Gastrocnemius medialis (tissue), 4 donors: Measurements from ENCODE around the gene NLRP6. TPM values are rescaled to one million over a fixed set of nuclear protein-coding genes. Genes with fewer than 3 reads are reported as not detected.

Experiments
- ATAC-seq, 2 donors: fragments of 150-250 bp; one replicate each; pipeline ENCODE4 v1.9.1; 2016
- DNase-seq, 2 donors: peaks; one replicate each; pipeline ENCODE4 v3.0.0-alpha.2; 2019
- H3K27ac ChIP-seq, 4 donors: fragments of 200-600 bp; sonication (generic); 1 replicate in 1 of 4; 2 replicates in 3 of 4; pipeline ENCODE4 v1.5.1; 2016 to 2018; ENCODE audit warnings: mild to moderate bottlenecking in 2 of 4, moderate library complexity in 1 of 4
- H3K27me3 ChIP-seq, 3 donors: fragments of 200-600 bp; sonication (generic) in 2 of 3; 1 replicate in 1 of 3; 2 replicates in 2 of 3; pipeline versions ENCODE4 v1.5.1 to v1.6.0; 2016 to 2019; ENCODE audit warnings: mild to moderate bottlenecking in 1 of 3, moderate library complexity in 1 of 3
- H3K36me3 ChIP-seq, 2 donors: fragments of 200-600 bp; sonication (generic) in 1 of 2; one replicate each; pipeline ENCODE4 v1.5.1; 2017 to 2018
- H3K4me1 ChIP-seq, 2 donors: fragments of 200-600 bp; sonication (generic) in 1 of 2; one replicate each; pipeline ENCODE4 v1.5.1; 2016 to 2017; ENCODE audit warnings: mild to moderate bottlenecking in 2 of 2
- H3K4me3 ChIP-seq, 4 donors: fragments of 200-600 bp; sonication (generic) in 3 of 4; 1 replicate in 1 of 4; 2 replicates in 3 of 4; pipeline ENCODE4 v1.5.1; 2016 to 2019; ENCODE audit warnings: mild to moderate bottlenecking in 2 of 4
- H3K9me3 ChIP-seq, 3 donors: fragments of 200-600 bp; sonication (generic) in 2 of 3; 1 replicate in 1 of 3; 2 replicates in 2 of 3; pipeline ENCODE4 v1.5.1; 2016 to 2019
- POLR2A ChIP-seq, 2 donors: fragments of 450-650 bp; IDR thresholded peaks; one replicate each; pipeline ENCODE4 v1.6.1; 2017; ENCODE audit warnings: antibody characterized with exemption in 2 of 2, mild to moderate bottlenecking in 2 of 2, moderate library complexity in 2 of 2
- in situ Hi-C, 4 donors: fragments of 200-750 bp; cut with MboI; loops; one replicate each; pipeline versions ENCODE4 v1.15.0 to v1.8.0; 2017; ENCODE audit warnings: low sequenced_read_pairs in 4 of 4
- intact Hi-C: fragments of 100-400 bp; cut with DNase I; formaldehyde crosslinking; loops from one replicate; pipeline ENCODE4 v1.15.1; 2023; ENCODE audit warnings: low total_unique reads
- total RNA-seq, 4 donors: library from RNA; depleted of rRNA; stranded (reverse); fragments of >200 nt; gene quantifications; one replicate each; pipeline versions ENCODE4 v1.1.0 to v1.2.3, GENCODE V29; 2016
- TF ChIP-seq, protein P1 (sequence below), 5 experiments: fragments of 450-650 bp in 3 of 5; fragments of 200-600 bp in 2 of 5; sonication (generic) in 2 of 5; IDR thresholded peaks in 4 of 5; conservative IDR thresholded peaks in 1 of 5; 1 replicate in 4 of 5; 2 replicates in 1 of 5; pipeline ENCODE4 v1.5.1; 2016 to 2019; ENCODE audit warnings: antibody characterized with exemption in 5 of 5, mild to moderate bottlenecking in 3 of 5, moderate library complexity in 3 of 5

The NLRP6 gene
- total RNA-seq, 4 donors from 2014 or later, result 0.09 TPM; not detected in 3

DNA sequence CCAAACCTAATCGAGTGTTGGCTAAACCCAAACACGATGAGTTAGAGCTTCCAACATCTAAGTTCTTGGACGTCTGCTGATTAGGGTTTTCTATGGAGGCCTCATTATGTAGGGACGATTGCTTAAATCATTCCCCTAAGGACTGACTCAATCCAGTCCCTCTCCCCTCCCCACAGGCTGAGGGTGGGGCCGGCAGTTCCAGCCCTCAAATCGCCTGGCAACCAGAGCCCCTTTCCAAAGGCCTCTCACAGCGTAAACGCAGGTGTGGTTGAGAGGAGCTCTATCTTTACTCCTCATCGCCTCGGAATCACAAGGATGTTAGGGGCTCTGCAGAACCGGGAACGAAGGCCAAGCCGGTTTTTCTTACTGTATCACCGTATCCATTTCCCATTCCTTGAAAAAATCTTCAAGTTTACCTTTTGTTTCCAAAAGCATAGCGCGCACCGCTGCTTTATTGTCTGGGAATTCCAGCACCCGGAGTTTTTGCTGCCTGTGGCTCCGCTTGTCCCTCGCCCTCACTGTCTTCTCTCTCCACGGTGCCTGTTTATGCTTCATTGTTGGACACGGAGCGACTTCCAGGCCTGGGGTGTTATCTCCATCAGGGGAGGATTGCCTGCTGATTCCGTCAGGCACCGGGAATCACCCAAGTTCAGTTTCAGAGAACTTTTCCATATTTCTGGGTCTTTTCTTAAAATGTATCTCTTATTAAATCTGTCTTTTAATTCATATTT is 56.2 kb downstream of the NLRP6 start:
- Histone ChIP-seq H3K4me3 (no peak overlapping the region), H3K9me3 (no peaks in the 10 kb centered on the region), H3K4me1 (peaks cover 8 to 16% of the 10 kb centered on the region in 2 donors), H3K27ac (peak overlapping the region in 3 of 4 donors; percentile 61 to 80 (median 80)), H3K36me3 (no peaks in the 10 kb centered on the region), H3K27me3 (peaks cover 0 to 6% (median 0%) of the 10 kb centered on the region in 3 donors)
- intact Hi-C loops, result no loop called here
- ATAC-seq (peak; percentile 28 to 64), DNase-seq (peak in 1 of 2 donors; percentile 46)
- in situ Hi-C loops, result no loop called here
- TF ChIP-seq POLR2A (IDR thresholded peaks at IDR 0.05), result no peak
- TF ChIP-seq, protein P1, sequence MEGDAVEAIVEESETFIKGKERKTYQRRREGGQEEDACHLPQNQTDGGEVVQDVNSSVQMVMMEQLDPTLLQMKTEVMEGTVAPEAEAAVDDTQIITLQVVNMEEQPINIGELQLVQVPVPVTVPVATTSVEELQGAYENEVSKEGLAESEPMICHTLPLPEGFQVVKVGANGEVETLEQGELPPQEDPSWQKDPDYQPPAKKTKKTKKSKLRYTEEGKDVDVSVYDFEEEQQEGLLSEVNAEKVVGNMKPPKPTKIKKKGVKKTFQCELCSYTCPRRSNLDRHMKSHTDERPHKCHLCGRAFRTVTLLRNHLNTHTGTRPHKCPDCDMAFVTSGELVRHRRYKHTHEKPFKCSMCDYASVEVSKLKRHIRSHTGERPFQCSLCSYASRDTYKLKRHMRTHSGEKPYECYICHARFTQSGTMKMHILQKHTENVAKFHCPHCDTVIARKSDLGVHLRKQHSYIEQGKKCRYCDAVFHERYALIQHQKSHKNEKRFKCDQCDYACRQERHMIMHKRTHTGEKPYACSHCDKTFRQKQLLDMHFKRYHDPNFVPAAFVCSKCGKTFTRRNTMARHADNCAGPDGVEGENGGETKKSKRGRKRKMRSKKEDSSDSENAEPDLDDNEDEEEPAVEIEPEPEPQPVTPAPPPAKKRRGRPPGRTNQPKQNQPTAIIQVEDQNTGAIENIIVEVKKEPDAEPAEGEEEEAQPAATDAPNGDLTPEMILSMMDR (IDR thresholded peaks at IDR 0.05 in 4 of 5, conservative IDR thresholded peaks at IDR 0.05 in 1 of 5), result no peak

Other genes with a start within 250 kb of the NLRP6 start
- gene SCGB1C1, start 85.3 kb upstream of the NLRP6 start, total RNA-seq, result not detected
- gene BET1L, start 71.0 kb upstream of the NLRP6 start, total RNA-seq, result 10 to 100 TPM; 11.3 to 15.9 (median 12.8) TPM
- 10 to 100 TPM; 35.6 to 68.5 (median 47.8) TPM for gene RIC8A, start 70.7 kb upstream of the NLRP6 start, total RNA-seq
- gene SIRT3, start 42.1 kb upstream of the NLRP6 start, total RNA-seq, result 10 to 100 TPM in 3 of 4 donors, 1 to 10 TPM in 1; 9.2 to 15.0 (median 12.7) TPM
- 100 to 1,000 TPM; 128 to 189 (median 163) TPM for gene PSMD13, start 41.4 kb upstream of the NLRP6 start, total RNA-seq
- 1 to 10 TPM in 3 of 4 donors, under 1 TPM in 1; 0.98 to 3.4 (median 2.7) TPM for gene PGGHG, start 10.7 kb downstream of the NLRP6 start, total RNA-seq
- gene IFITM5, start 21.1 kb downstream of the NLRP6 start, total RNA-seq, result not detected
- 10 to 100 TPM; 37.8 to 80.9 (median 44.9) TPM for gene IFITM2, start 29.4 kb downstream of the NLRP6 start, total RNA-seq
- gene IFITM1, start 35.6 kb downstream of the NLRP6 start, total RNA-seq, result 100 to 1,000 TPM in 1 of 4 donors, 10 to 100 TPM in 3; 47.8 to 103 (median 80.5) TPM
- 10 to 100 TPM; 46.3 to 83.6 (median 63.2) TPM for gene IFITM3, start 42.5 kb downstream of the NLRP6 start, total RNA-seq
- not detected for gene B4GALNT4, start 91.1 kb downstream of the NLRP6 start, total RNA-seq
- gene PKP3, start 115.8 kb downstream of the NLRP6 start, total RNA-seq, result 1 to 10 TPM in 1 of 4 donors, under 1 TPM in 1, not detected in 2; 0.55 to 1.3 TPM
- 10 to 100 TPM in 3 of 4 donors, 1 to 10 TPM in 1; 4.2 to 21.6 (median 11.9) TPM for gene SIGIRR, start 136.6 kb downstream of the NLRP6 start, total RNA-seq
- gene ANO9, start 163.6 kb downstream of the NLRP6 start, total RNA-seq, result under 1 TPM in 2 of 4 donors, not detected in 2; 0.23 to 0.41 TPM
- 10 to 100 TPM; 21.7 to 31.5 (median 23.7) TPM for gene PTDSS2, start 171.9 kb downstream of the NLRP6 start, total RNA-seq
- 100 to 1,000 TPM; 138 to 197 (median 159) TPM for gene RNH1, start 228.8 kb downstream of the NLRP6 start, total RNA-seq